ENCODE results near the gene ZNF341. TPM values are rescaled to one million over a fixed set of nuclear protein-coding genes. Genes with fewer than 3 reads are reported as not detected.
"Not testable (repeated sequence)": the region's sequence is repeated elsewhere in the genome, so short reads cannot be mapped to it uniquely, and the experiment has no call there.

ZNF341 gene
- total RNA-seq = 2.6 and 4.3 TPM in 2 replicates

- no peak for DNase-seq (ENCODE audit: extremely low read depth, low read depth, low spot score)
These were observed at the start of gene ZNF341 for GRCh38 chr20:33731693-33732165. TSS of gene ZNF341 (plus strand) at chr20:33731996. CDS start at chr20:33732022, 26 bp downstream.

GRCh38 chr20:33684533-33685327 lies 47.1 kb upstream of the ZNF341 start:
- no peak for DNase-seq (ENCODE audit: extremely low read depth, low read depth, low spot score)

GRCh38 chr20:33685328-33686099 lies 46.3 kb upstream of the ZNF341 start:
- DNase-seq (ENCODE audit: extremely low read depth, low read depth, low spot score) = no peak

GRCh38 chr20:33686100-33686983 lies 45.5 kb upstream of the ZNF341 start, which contains the start of gene E2F1:
TSS of gene E2F1 (minus strand) at chr20:33686385. CDS start at chr20:33686264, 121 bp downstream.
- no peak for DNase-seq (ENCODE audit: extremely low read depth, low read depth, low spot score)

- no peak for DNase-seq (ENCODE audit: extremely low read depth, low read depth, low spot score)
These were observed 44.8 kb upstream of the ZNF341 start for GRCh38 chr20:33686984-33687366.

- no peak for DNase-seq (ENCODE audit: extremely low read depth, low read depth, low spot score)
These were observed 44.4 kb upstream of the ZNF341 start for GRCh38 chr20:33687370-33687915.

GRCh38 chr20:33687993-33688937 lies 43.5 kb upstream of the ZNF341 start:
- DNase-seq (ENCODE audit: extremely low read depth, low read depth, low spot score) = no peak

- DNase-seq (ENCODE audit: extremely low read depth, low read depth, low spot score) = no peak
These were observed 42.8 kb upstream of the ZNF341 start for GRCh38 chr20:33688938-33689424.

- no peak for DNase-seq (ENCODE audit: extremely low read depth, low read depth, low spot score)
These were observed 42.3 kb upstream of the ZNF341 start for GRCh38 chr20:33689493-33689892.

- no peak for DNase-seq (ENCODE audit: extremely low read depth, low read depth, low spot score)
These were observed 41.8 kb upstream of the ZNF341 start for GRCh38 chr20:33689973-33690372.

GRCh38 chr20:33693289-33693688 lies 38.5 kb upstream of the ZNF341 start:
- DNase-seq (ENCODE audit: extremely low read depth, low read depth, low spot score) = no peak

GRCh38 chr20:33693741-33694638 lies 37.8 kb upstream of the ZNF341 start:
- no peak for DNase-seq (ENCODE audit: extremely low read depth, low read depth, low spot score)

GRCh38 chr20:33694639-33695012 lies 37.2 kb upstream of the ZNF341 start:
- DNase-seq (ENCODE audit: extremely low read depth, low read depth, low spot score) = no peak

GRCh38 chr20:33696448-33696847 lies 35.3 kb upstream of the ZNF341 start:
- DNase-seq (ENCODE audit: extremely low read depth, low read depth, low spot score) = no peak

- DNase-seq (ENCODE audit: extremely low read depth, low read depth, low spot score) = no peak
These were observed 34.7 kb upstream of the ZNF341 start for GRCh38 chr20:33697129-33697528.

- DNase-seq (ENCODE audit: extremely low read depth, low read depth, low spot score) = not testable (repeated sequence)
These were observed 32.8 kb upstream of the ZNF341 start for GRCh38 chr20:33698966-33699365.

GRCh38 chr20:33700696-33701441 lies 30.9 kb upstream of the ZNF341 start:
- DNase-seq (ENCODE audit: extremely low read depth, low read depth, low spot score) = not testable (repeated sequence)

Data from glomerular endothelial cell (primary cell).